ENCODE measurements around the gene GPR83.
A peak's percentile ranks its signal among the peaks of the same experiment; 100 is the strongest.
"Not testable (repeated sequence)": the region's sequence is repeated elsewhere in the genome, so short reads cannot be mapped to it uniquely, and the experiment has no call there.

The GPR83 gene

GRCh38 chr11:94370576-94370975 is 30.6 kb downstream of the GPR83 start:
- H3K36me3 ChIP-seq (ENCODE audit: control insufficient read depth, insufficient read depth, low read length, severe bottlenecking); DNase-seq (ENCODE audit: low read depth); H3K4me3 ChIP-seq (ENCODE audit: low read length): not testable (repeated sequence)

GRCh38 chr11:94350850-94351563 is 50.2 kb downstream of the GPR83 start:
- H3K4me1 ChIP-seq (ENCODE audit: control insufficient read depth, insufficient read depth, low read length); H3K4me3 ChIP-seq (ENCODE audit: low read length); H3K27me3 ChIP-seq (replicated peaks; ENCODE audit: control insufficient read depth, insufficient read depth, low read length); H3K9ac ChIP-seq (ENCODE audit: low read length); DNase-seq (ENCODE audit: low read depth); H3K9me3 ChIP-seq (ENCODE audit: control insufficient read depth, low read length); H3K36me3 ChIP-seq (ENCODE audit: control insufficient read depth, insufficient read depth, low read length, severe bottlenecking): not testable (repeated sequence)

More at GRCh38 chr11:94370576-94370975, 30.6 kb downstream of the GPR83 start:
- not testable (repeated sequence) for H3K4me1 ChIP-seq (ENCODE audit: control insufficient read depth, insufficient read depth, low read length); H3K27me3 ChIP-seq (replicated peaks; ENCODE audit: control insufficient read depth, insufficient read depth, low read length); H3K9me3 ChIP-seq (ENCODE audit: control insufficient read depth, low read length); H3K9ac ChIP-seq (ENCODE audit: low read length)

- not testable (repeated sequence) for H3K9me3 ChIP-seq (ENCODE audit: control insufficient read depth, low read length); DNase-seq (ENCODE audit: low read depth); H3K4me1 ChIP-seq (ENCODE audit: control insufficient read depth, insufficient read depth, low read length); H3K9ac ChIP-seq (ENCODE audit: low read length); H3K36me3 ChIP-seq (ENCODE audit: control insufficient read depth, insufficient read depth, low read length, severe bottlenecking); H3K27me3 ChIP-seq (replicated peaks; ENCODE audit: control insufficient read depth, insufficient read depth, low read length); H3K4me3 ChIP-seq (ENCODE audit: low read length)
Measured at GRCh38 chr11:94346311-94346710, 54.9 kb downstream of the GPR83 start.

- Histone ChIP-seq H3K27me3 (replicated peaks; ENCODE audit: control insufficient read depth, insufficient read depth, low read length) (no peaks in the 10 kb centered on the region), H3K9me3 (ENCODE audit: control insufficient read depth, low read length) (no peaks in the 10 kb centered on the region), H3K4me1 (ENCODE audit: control insufficient read depth, insufficient read depth, low read length) (no peaks in the 10 kb centered on the region), H3K4me3 (ENCODE audit: low read length) (no peak overlapping the region), H3K9ac (ENCODE audit: low read length) (no peak overlapping the region), H3K36me3 (ENCODE audit: control insufficient read depth, insufficient read depth, low read length, severe bottlenecking) (no peaks in the 10 kb centered on the region)
- DNase-seq (ENCODE audit: low read depth), result no peak
Measured at GRCh38 chr11:94343495-94343894, 57.7 kb downstream of the GPR83 start.

GRCh38 chr11:94342250-94342649 is 59.0 kb downstream of the GPR83 start:
- no peaks in the 10 kb centered on the region for H3K36me3 ChIP-seq (ENCODE audit: control insufficient read depth, insufficient read depth, low read length, severe bottlenecking)
- H3K4me3 ChIP-seq (ENCODE audit: low read length), result no peak overlapping the region
- H3K9me3 ChIP-seq (ENCODE audit: control insufficient read depth, low read length), result no peaks in the 10 kb centered on the region
- no peaks in the 10 kb centered on the region for H3K4me1 ChIP-seq (ENCODE audit: control insufficient read depth, insufficient read depth, low read length)
- H3K9ac ChIP-seq (ENCODE audit: low read length), result no peak overlapping the region
- no peak for DNase-seq (ENCODE audit: low read depth)
- H3K27me3 ChIP-seq (replicated peaks; ENCODE audit: control insufficient read depth, insufficient read depth, low read length), result no peaks in the 10 kb centered on the region

GRCh38 chr11:94338651-94339050 is 62.6 kb downstream of the GPR83 start:
- H3K36me3 ChIP-seq (ENCODE audit: control insufficient read depth, insufficient read depth, low read length, severe bottlenecking), result no peaks in the 10 kb centered on the region
- no peaks in the 10 kb centered on the region for H3K9me3 ChIP-seq (ENCODE audit: control insufficient read depth, low read length)
- H3K27me3 ChIP-seq (replicated peaks; ENCODE audit: control insufficient read depth, insufficient read depth, low read length), result no peaks in the 10 kb centered on the region
- no peak overlapping the region for H3K4me3 ChIP-seq (ENCODE audit: low read length)
- H3K9ac ChIP-seq (ENCODE audit: low read length), result no peak overlapping the region
- H3K4me1 ChIP-seq (ENCODE audit: control insufficient read depth, insufficient read depth, low read length), result no peaks in the 10 kb centered on the region
- no peak for DNase-seq (ENCODE audit: low read depth)

- H3K4me1 ChIP-seq (ENCODE audit: control insufficient read depth, insufficient read depth, low read length), result no peaks in the 10 kb centered on the region
- DNase-seq (ENCODE audit: low read depth), result no peak
- H3K36me3 ChIP-seq (ENCODE audit: control insufficient read depth, insufficient read depth, low read length, severe bottlenecking), result no peaks in the 10 kb centered on the region
- H3K9me3 ChIP-seq (ENCODE audit: control insufficient read depth, low read length), result no peaks in the 10 kb centered on the region
- no peak overlapping the region for H3K9ac ChIP-seq (ENCODE audit: low read length)
- no peaks in the 10 kb centered on the region for H3K27me3 ChIP-seq (replicated peaks; ENCODE audit: control insufficient read depth, insufficient read depth, low read length)
- H3K4me3 ChIP-seq (ENCODE audit: low read length), result no peak overlapping the region
Measured at GRCh38 chr11:94336033-94336432, 65.2 kb downstream of the GPR83 start.

- DNase-seq (ENCODE audit: low read depth), result no peak
- Histone ChIP-seq H3K36me3 (ENCODE audit: control insufficient read depth, insufficient read depth, low read length, severe bottlenecking) (no peaks in the 10 kb centered on the region), H3K9me3 (ENCODE audit: control insufficient read depth, low read length) (no peaks in the 10 kb centered on the region), H3K27me3 (replicated peaks; ENCODE audit: control insufficient read depth, insufficient read depth, low read length) (peaks cover 6% of the 10 kb centered on the region), H3K4me1 (ENCODE audit: control insufficient read depth, insufficient read depth, low read length) (no peaks in the 10 kb centered on the region), H3K4me3 (ENCODE audit: low read length) (no peak overlapping the region), H3K9ac (ENCODE audit: low read length) (no peak overlapping the region)
Measured at GRCh38 chr11:94332814-94333213, 68.4 kb downstream of the GPR83 start.

- peak; percentile 46 for DNase-seq (ENCODE audit: low read depth)
- Histone ChIP-seq H3K9ac (ENCODE audit: low read length) (no peak overlapping the region), H3K4me3 (ENCODE audit: low read length) (no peak overlapping the region), H3K36me3 (ENCODE audit: control insufficient read depth, insufficient read depth, low read length, severe bottlenecking) (no peaks in the 10 kb centered on the region), H3K4me1 (ENCODE audit: control insufficient read depth, insufficient read depth, low read length) (no peaks in the 10 kb centered on the region), H3K27me3 (replicated peaks; ENCODE audit: control insufficient read depth, insufficient read depth, low read length) (peaks cover 6% of the 10 kb centered on the region), H3K9me3 (ENCODE audit: control insufficient read depth, low read length) (no peaks in the 10 kb centered on the region)
Measured at GRCh38 chr11:94330789-94331188, 70.4 kb downstream of the GPR83 start.

- DNase-seq (ENCODE audit: low read depth), result no peak
Measured at GRCh38 chr11:94329501-94329900, 71.7 kb downstream of the GPR83 start.

GRCh38 chr11:94328587-94329080 is 72.6 kb downstream of the GPR83 start:
- H3K9me3 ChIP-seq (ENCODE audit: control insufficient read depth, low read length), result no peaks in the 10 kb centered on the region
- no peak overlapping the region for H3K4me3 ChIP-seq (ENCODE audit: low read length)
- no peak for DNase-seq (ENCODE audit: low read depth)
- peaks cover 6% of the 10 kb centered on the region for H3K27me3 ChIP-seq (replicated peaks; ENCODE audit: control insufficient read depth, insufficient read depth, low read length)
- no peaks in the 10 kb centered on the region for H3K36me3 ChIP-seq (ENCODE audit: control insufficient read depth, insufficient read depth, low read length, severe bottlenecking)
- no peaks in the 10 kb centered on the region for H3K4me1 ChIP-seq (ENCODE audit: control insufficient read depth, insufficient read depth, low read length)
- H3K9ac ChIP-seq (ENCODE audit: low read length), result no peak overlapping the region

More at GRCh38 chr11:94329501-94329900, 71.7 kb downstream of the GPR83 start:
- Histone ChIP-seq H3K36me3 (ENCODE audit: control insufficient read depth, insufficient read depth, low read length, severe bottlenecking) (no peaks in the 10 kb centered on the region), H3K4me1 (ENCODE audit: control insufficient read depth, insufficient read depth, low read length) (no peaks in the 10 kb centered on the region), H3K4me3 (ENCODE audit: low read length) (no peak overlapping the region), H3K9ac (ENCODE audit: low read length) (no peak overlapping the region), H3K9me3 (ENCODE audit: control insufficient read depth, low read length) (no peaks in the 10 kb centered on the region), H3K27me3 (replicated peaks; ENCODE audit: control insufficient read depth, insufficient read depth, low read length) (peaks cover 6% of the 10 kb centered on the region)

All from adipocyte (in vitro differentiated cells).